Heart right ventricle (tissue), 16 donors: ENCODE data around the gene DGKI. TPM values are rescaled to one million over a fixed set of nuclear protein-coding genes. Genes with fewer than 3 reads are reported as not detected.
A peak's percentile ranks its signal among the peaks of the same experiment; 100 is the strongest.

Source experiments
- ATAC-seq, 8 donors: fragments of 200-7000 bp; cut with Tn5 transposase; one replicate each; pipeline ENCODE4 v1.9.1; 2020; ENCODE audit warnings: mild to moderate bottlenecking in 8 of 8, moderate library complexity in 8 of 8, moderate number of reproducible peaks in 1 of 8
- DNase-seq, 2 donors: peaks; one replicate each; pipeline ENCODE4 v3.0.0-alpha.2; 2020
- H3K27ac ChIP-seq, 10 donors: fragments of 200-600 bp; sonication (generic) in 2 of 10; one replicate each; pipeline versions ENCODE4 v1.5.0 to v1.8.0; 2020 to 2022; ENCODE audit warnings: mild to moderate bottlenecking in 3 of 10
- H3K27me3 ChIP-seq, 7 donors: fragments of 200-600 bp; one replicate each; pipeline ENCODE4 v1.8.0; 2021 to 2022; ENCODE audit warnings: mild to moderate bottlenecking in 2 of 7
- H3K36me3 ChIP-seq, 9 donors: fragments of 200-600 bp; sonication (generic) in 1 of 9; one replicate each; pipeline versions ENCODE4 v1.5.0 to v1.8.0; 2020 to 2022; ENCODE audit warnings: mild to moderate bottlenecking in 2 of 9
- H3K4me1 ChIP-seq, 9 donors: fragments of 200-600 bp; sonication (generic) in 1 of 9; one replicate each; pipeline versions ENCODE4 v1.5.0 to v1.8.0; 2020 to 2022; ENCODE audit warnings: mild to moderate bottlenecking in 4 of 9
- H3K4me3 ChIP-seq, 10 donors: fragments of 200-600 bp; sonication (generic) in 2 of 10; one replicate each; pipeline versions ENCODE4 v1.5.0 to v1.8.0; 2020 to 2022; ENCODE audit warnings: mild to moderate bottlenecking in 7 of 10, moderate library complexity in 2 of 10
- H3K9me3 ChIP-seq, 11 donors: fragments of 200-600 bp in 10 of 11; sonication (generic) in 2 of 11; one replicate each; pipeline versions ENCODE4 v1.5.0 to v1.8.0; 2013 to 2022; ENCODE audit warnings: mild to moderate bottlenecking in 2 of 11, control low read depth in 1 of 11, moderate library complexity in 1 of 11
- WGBS, 2 donors: extraction: QIAGEN DNeasy Blood & Tissue Kit; methylation state at CpG; one replicate each; pipeline ENCODE4 v1.1.7; 2013; ENCODE audit warnings: inconsistent platforms in 1 of 2; 5-methylcytosine and 5-hydroxymethylcytosine counted together
- intact Hi-C, 10 donors: fragments of 100-400 bp; cut with DNase I; formaldehyde crosslinking; loops; one replicate each; pipeline versions ENCODE4 v1.11.1 to v1.14.2; 2022
- polyA plus RNA-seq, 2 donors: library from polyadenylated mRNA; stranded (reverse); fragments of 200-250 nt; gene quantifications; one replicate each; pipeline ENCODE4 v1.2.3, GENCODE V29; 2013
- total RNA-seq, 10 donors: library from RNA; stranded (reverse); fragmentation: NEBNext Ultra II Directional in 3 of 10; extraction: Animal tissue kit (Norgen Biotek cat#: 25700) in 3 of 10; gene quantifications; one replicate each; pipeline versions ENCODE4 v1.2.1 to v1.2.4, GENCODE V29; 2021 to 2023
- TF ChIP-seq, protein P1 (sequence below), 9 donors: fragments of 200-600 bp; sonication (generic) in 2 of 9; IDR thresholded peaks; one replicate each; pipeline versions ENCODE4 v1.5.0 to v1.8.0; 2021 to 2022; ENCODE audit warnings: antibody characterized with exemption in 9 of 9, mild to moderate bottlenecking in 5 of 9, moderate library complexity in 1 of 9
- donor health status: Arrhythmogenic right ventricular cardiomyopathy.
- donor health status: ischemic (EF 13 %, LVEDD 7.1; RV severe dilation, severe dysfunction).
- donor health status: healthy with polysubstance abuse.
- donor health status: DM: no; HTN: yes; CAD: no.
- donor health status: DM: no; HTN: no; CAD: no.
- donor health status: ischemic (EF 25% LVEDD 6.9; RV normal size, moderate dysfunction).
- donor health status: ischemic (EF 25% LVEDD 5.7; RV mildly dilated, moderate dysfunction).
- donor health status: healthy.
- donor health status: DM: yes; HTN: yes; CAD: no.
- donor health status: Ischemic cardiomyopathy.
- donor health status: ischemic (EF 35%, LVEDD 5.7; RV mildly dilated, moderate dysfunction).
- donor health status: nonischemic (EF 11% LVEDD 7.7; RV severe dilation, severe dysfunction).
- donor health status: DM: yes; HTN: yes; CAD: no.
- donor health status: PGD.
- donor health status: ischemic (EF 29% LVEDD 5.4; RV normal size, mild dysfunction).
- donor health status: nonischemic (EF 23%, LVEDD 6.1; RV moderate dilation, normal function).

DGKI gene
- total and polyA plus RNA-seq, 12 donors: 0.16 to 2.6 (median 1.2) TPM

DNA sequence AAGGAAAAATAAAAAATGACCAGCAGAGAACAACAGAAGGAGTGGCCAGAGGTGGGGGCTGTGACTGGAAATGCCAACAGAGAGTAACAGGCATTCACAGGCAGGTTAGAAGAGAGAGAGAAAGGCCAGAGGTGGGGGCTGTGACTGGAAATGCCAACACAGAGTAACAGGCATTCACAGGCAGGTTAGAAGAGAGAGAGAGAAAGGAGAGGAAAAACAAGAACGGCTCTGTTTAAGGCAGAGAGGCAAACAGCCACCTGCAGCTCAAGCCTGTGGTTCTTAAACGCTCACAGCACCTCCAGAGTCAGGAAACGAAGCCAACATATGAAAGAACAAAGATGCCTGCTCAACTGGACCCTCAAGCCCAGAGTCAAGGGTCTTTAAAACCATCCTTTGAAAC, 39.5 kb upstream of the DGKI start:
- H3K36me3 ChIP-seq: peaks cover 0 to 95% (median 39%) of the 10 kb centered on the region in 9 donors
- peak overlapping the region in 4 of 10 donors; percentile 5 to 27 (median 24) for H3K27ac ChIP-seq
- ATAC-seq (peak in 1 of 8 donors; percentile 5), DNase-seq (no peak)
- peaks cover 0 to 30% (median 18%) of the 10 kb centered on the region in 9 donors for H3K4me1 ChIP-seq
- H3K27me3 ChIP-seq: no peaks in the 10 kb centered on the region
- intact Hi-C loops: loop anchor here in 1 of 10 donors (10.0 kb wide), 1 partner anchor 71 kb away; no protein-coding TSS in a partner anchor
- peaks cover 0 to 13% (median 0%) of the 10 kb centered on the region in 11 donors for H3K9me3 ChIP-seq
- 74 to 84% methylated on average over 3 of the region's 3 CpGs for WGBS, 2 donors
- TF ChIP-seq, protein P1, sequence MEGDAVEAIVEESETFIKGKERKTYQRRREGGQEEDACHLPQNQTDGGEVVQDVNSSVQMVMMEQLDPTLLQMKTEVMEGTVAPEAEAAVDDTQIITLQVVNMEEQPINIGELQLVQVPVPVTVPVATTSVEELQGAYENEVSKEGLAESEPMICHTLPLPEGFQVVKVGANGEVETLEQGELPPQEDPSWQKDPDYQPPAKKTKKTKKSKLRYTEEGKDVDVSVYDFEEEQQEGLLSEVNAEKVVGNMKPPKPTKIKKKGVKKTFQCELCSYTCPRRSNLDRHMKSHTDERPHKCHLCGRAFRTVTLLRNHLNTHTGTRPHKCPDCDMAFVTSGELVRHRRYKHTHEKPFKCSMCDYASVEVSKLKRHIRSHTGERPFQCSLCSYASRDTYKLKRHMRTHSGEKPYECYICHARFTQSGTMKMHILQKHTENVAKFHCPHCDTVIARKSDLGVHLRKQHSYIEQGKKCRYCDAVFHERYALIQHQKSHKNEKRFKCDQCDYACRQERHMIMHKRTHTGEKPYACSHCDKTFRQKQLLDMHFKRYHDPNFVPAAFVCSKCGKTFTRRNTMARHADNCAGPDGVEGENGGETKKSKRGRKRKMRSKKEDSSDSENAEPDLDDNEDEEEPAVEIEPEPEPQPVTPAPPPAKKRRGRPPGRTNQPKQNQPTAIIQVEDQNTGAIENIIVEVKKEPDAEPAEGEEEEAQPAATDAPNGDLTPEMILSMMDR (IDR thresholded peaks at IDR 0.05): no peak
- no peak overlapping the region for H3K4me3 ChIP-seq

DNA sequence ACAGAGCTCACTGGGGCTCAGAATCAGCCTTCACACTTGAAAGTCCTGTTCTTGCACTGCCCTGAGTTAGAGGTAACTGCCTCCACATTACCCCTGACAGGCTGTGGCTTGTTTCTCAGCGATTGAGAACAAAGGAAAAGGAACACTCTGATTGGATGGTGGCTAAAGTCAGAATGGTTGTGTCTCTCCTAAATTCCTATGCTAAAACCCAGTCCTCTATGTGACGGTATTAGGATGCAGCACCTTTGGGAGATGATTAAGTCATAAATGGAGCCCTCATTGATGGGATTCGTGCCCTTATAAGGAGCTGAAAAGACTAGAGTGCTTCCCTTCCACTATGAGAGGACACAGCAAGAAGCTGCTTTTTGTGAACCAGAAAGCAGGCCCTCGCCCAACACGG, 38.9 kb upstream of the DGKI start:
- TF ChIP-seq, protein P1 (IDR thresholded peaks at IDR 0.05): no peak
- Histone ChIP-seq H3K27ac (peak overlapping the region in 3 of 10 donors; percentile 13 to 32 (median 26)), H3K9me3 (peaks cover 0 to 15% (median 0%) of the 10 kb centered on the region in 11 donors), H3K27me3 (no peaks in the 10 kb centered on the region), H3K4me3 (no peak overlapping the region), H3K36me3 (peaks cover 0 to 95% (median 45%) of the 10 kb centered on the region in 9 donors), H3K4me1 (peaks cover 0 to 24% (median 14%) of the 10 kb centered on the region in 9 donors)
- 89 to 91% methylated on average over 5 of the region's 5 CpGs for WGBS, 2 donors
- ATAC-seq (no peak), DNase-seq (no peak)
- intact Hi-C loops: loop anchor here in 1 of 10 donors (10.0 kb wide), 1 partner anchor 71 kb away; no protein-coding TSS in a partner anchor

DNA sequence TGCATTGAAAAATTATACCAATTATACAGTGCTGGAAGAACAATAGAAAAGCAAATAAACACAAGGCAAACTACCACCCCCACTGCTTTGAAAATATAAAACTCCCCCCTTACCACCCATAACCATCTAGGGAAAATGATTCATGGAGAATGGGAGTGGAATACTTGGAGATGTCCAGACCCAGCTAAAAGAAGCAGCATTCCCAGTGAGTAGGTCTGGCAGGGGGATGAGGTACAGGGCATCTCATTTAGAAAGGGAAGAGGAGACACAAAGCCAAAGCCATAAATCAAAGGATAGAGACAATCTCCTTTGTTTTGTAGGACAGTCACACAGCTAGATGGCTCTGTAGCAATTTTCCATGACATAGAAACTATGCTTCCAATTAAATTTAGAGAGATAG, 36.0 kb upstream of the DGKI start:
- DNase-seq (no peak), ATAC-seq (no peak)
- H3K9me3 ChIP-seq: peaks cover 0 to 15% (median 0%) of the 10 kb centered on the region in 11 donors
- H3K4me3 ChIP-seq: no peak overlapping the region
- peak overlapping the region in 4 of 10 donors; percentile 18 to 62 (median 35) for H3K27ac ChIP-seq
- intact Hi-C loops: loop anchor here in 1 of 10 donors (10.0 kb wide), 1 partner anchor 68 kb away; no protein-coding TSS in a partner anchor
- peaks cover 0 to 96% (median 61%) of the 10 kb centered on the region in 9 donors for H3K36me3 ChIP-seq
- H3K4me1 ChIP-seq: peaks cover 0 to 37% (median 14%) of the 10 kb centered on the region in 9 donors
- TF ChIP-seq, protein P1 (IDR thresholded peaks at IDR 0.05): no peak
- H3K27me3 ChIP-seq: no peaks in the 10 kb centered on the region

DNA sequence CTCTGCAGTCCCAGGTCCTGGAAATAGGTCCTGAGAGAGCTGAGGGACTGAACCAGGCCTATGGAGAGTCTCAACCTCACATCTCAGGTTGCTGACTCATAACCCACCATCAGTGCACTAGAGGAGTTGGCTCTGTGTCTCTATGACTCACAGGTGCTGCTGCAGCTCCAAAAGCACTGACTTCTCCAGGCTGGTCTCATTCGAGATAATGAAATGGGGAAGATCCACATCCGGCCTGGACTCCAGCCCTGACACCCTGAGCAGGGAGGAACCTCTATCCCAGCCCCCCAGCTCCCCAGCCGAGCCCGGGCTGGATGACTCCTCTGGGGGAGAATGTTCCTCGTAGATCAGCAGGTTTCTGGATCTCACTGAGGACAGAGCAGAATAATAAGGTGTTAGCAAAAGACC, 35.5 kb upstream of the DGKI start:
- no peak for DNase-seq
- H3K36me3 ChIP-seq: peaks cover 0 to 98% (median 61%) of the 10 kb centered on the region in 9 donors
- no peak overlapping the region for H3K4me3 ChIP-seq
- peak overlapping the region in 4 of 10 donors; percentile 18 to 62 (median 35) for H3K27ac ChIP-seq
- ATAC-seq: peak in 3 of 8 donors; percentile 2 to 85 (median 81)
- H3K4me1 ChIP-seq: peaks cover 0 to 41% (median 14%) of the 10 kb centered on the region in 9 donors
- H3K27me3 ChIP-seq: no peaks in the 10 kb centered on the region
- H3K9me3 ChIP-seq: peaks cover 0 to 15% (median 0%) of the 10 kb centered on the region in 11 donors
- TF ChIP-seq, protein P1 (IDR thresholded peaks at IDR 0.05): no peak
- WGBS, 2 donors: 89% methylated on average over 5 of the region's 5 CpGs
- intact Hi-C loops: loop anchor here in 1 of 10 donors (10.0 kb wide), 1 partner anchor 67 kb away; no protein-coding TSS in a partner anchor
